ENCODE data around the gene GPR155. TPM values are rescaled to one million over a fixed set of nuclear protein-coding genes. Genes with fewer than 3 reads are reported as not detected.

GPR155 gene
- total RNA-seq, 2 experiments from 2014 or later: 1.9 TPM

GRCh38 chr2:174518395-174518794, 31.6 kb upstream of the GPR155 start:
- intact Hi-C loops (cut with micrococcal nuclease; ENCODE audit: unreplicated experiment): no loop called here
- H3K4me2 ChIP-seq (ENCODE audit: low read length): no peak overlapping the region
- H3K9me3 ChIP-seq (ENCODE audit: low read length): no peaks in the 10 kb centered on the region
- H3K36me3 ChIP-seq (ENCODE audit: insufficient read depth, low read length): no peaks in the 10 kb centered on the region
- no peaks in the 10 kb centered on the region for H3K9me2 ChIP-seq (ENCODE audit: insufficient read depth, low read length)
- H2AFZ ChIP-seq (ENCODE audit: low read length): no peak overlapping the region
- no peaks in the 10 kb centered on the region for H4K20me1 ChIP-seq (ENCODE audit: insufficient read depth, low read length)
- no peaks in the 10 kb centered on the region for H3K79me2 ChIP-seq (ENCODE audit: insufficient read depth, low read depth, low read length)
- ChIA-PET POLR2A (interaction anchor here (0.6 kb wide), 1 partner anchor 26 kb away, joined by 3 read pairs; no protein-coding TSS in a partner anchor), CTCF (ENCODE audit: unreplicated experiment) (no interaction called here)
- no TSS peak for BruUV-seq (replicated peaks)
- no peak for DNase-seq (ENCODE audit: low spot score)
- TF ChIP-seq CTCF (conservative IDR thresholded peaks at IDR 0.05; ENCODE audit: low read length) (no peak), EZH2phosphoT487 (IDR thresholded peaks at IDR 0.05; ENCODE audit: borderline replicate concordance, low read depth, low read length) (no peak)
- H3K4me1 ChIP-seq (ENCODE audit: insufficient read depth, low read length, poor library complexity, severe bottlenecking): no peaks in the 10 kb centered on the region
- H3K4me3 ChIP-seq (ENCODE audit: low read depth, low read length, poor library complexity, severe bottlenecking): no peak overlapping the region
- no peak overlapping the region for H3K27ac ChIP-seq (ENCODE audit: low read depth, low read length, poor library complexity, severe bottlenecking)

- no peak overlapping the region for H3K4me3 ChIP-seq (ENCODE audit: low read depth, low read length, poor library complexity, severe bottlenecking)
- CTCF ChIA-PET (ENCODE audit: unreplicated experiment): no interaction called here
- POLR2A ChIA-PET: interaction anchor here (0.7 to 1.2 kb wide), 2 partner anchors 24 to 79 kb away, joined by 3 to 6 read pairs; no protein-coding TSS in a partner anchor
These were observed 29.9 kb upstream of the GPR155 start for GRCh38 chr2:174516501-174517378.

More at GRCh38 chr2:174516501-174517378, 29.9 kb upstream of the GPR155 start:
- Histone ChIP-seq H4K20me1 (ENCODE audit: insufficient read depth, low read length) (no peaks in the 10 kb centered on the region), H3K4me1 (ENCODE audit: insufficient read depth, low read length, poor library complexity, severe bottlenecking) (no peaks in the 10 kb centered on the region), H3K9me3 (ENCODE audit: low read length) (peaks cover 7% of the 10 kb centered on the region; the same call in 1 of the 2 replicates), H3K36me3 (ENCODE audit: insufficient read depth, low read length) (no peaks in the 10 kb centered on the region), H2AFZ (ENCODE audit: low read length) (no peak overlapping the region), H3K9me2 (ENCODE audit: insufficient read depth, low read length) (no peaks in the 10 kb centered on the region), H3K79me2 (ENCODE audit: insufficient read depth, low read depth, low read length) (no peaks in the 10 kb centered on the region), H3K27ac (ENCODE audit: low read depth, low read length, poor library complexity, severe bottlenecking) (no peak overlapping the region), H3K4me2 (ENCODE audit: low read length) (no peak overlapping the region; the same call in 1 of the 2 replicates)
- intact Hi-C loops (cut with micrococcal nuclease; ENCODE audit: unreplicated experiment): no loop called here
- peak; percentile 14 for DNase-seq (ENCODE audit: low spot score)
- BruUV-seq (replicated peaks): no TSS peak
- TF ChIP-seq EZH2phosphoT487 (IDR thresholded peaks at IDR 0.05; ENCODE audit: borderline replicate concordance, low read depth, low read length): no peak
- no peak for TF ChIP-seq CTCF (conservative IDR thresholded peaks at IDR 0.05; ENCODE audit: low read length)
